HEK293 (cell line): Measurements from ENCODE around the gene AFAP1L2.
A peak's percentile ranks its signal among the peaks of the same experiment; 100 is the strongest.

Experiments used
- CTCF ChIA-PET: fragments of 350-600 bp; formaldehyde crosslinking; extraction: SDS; loops from one replicate; lab custom pipeline; 2021; ENCODE audit warnings: antibody characterized with exemption; lab: Yijun Ruan, JAX
- POLR2A ChIA-PET: fragments of 300-600 bp; formaldehyde crosslinking; extraction: SDS; loops from one replicate; lab custom pipeline; 2020; ENCODE audit warnings: antibody characterized with exemption, inconsistent platforms; lab: Yijun Ruan, JAX
- H3K27ac ChIP-seq: fragments of 200-500 bp; sonication (Bioruptor generic); 2 replicates; pipeline ENCODE4 v1.5.1; 2014; ENCODE audit warnings: low read depth, low read length, control low read depth, inconsistent platforms; ENCODE audit errors: extremely low read depth
- H3K36me3 ChIP-seq, 2 experiments: fragments of 200-500 bp in 1 of 2; sonication (Bioruptor generic) in 1 of 2; 1 replicate in 1 of 2; 2 replicates in 1 of 2; pipeline ENCODE4 v1.5.1; 2014 to 2017; ENCODE audit warnings: inconsistent platforms in 2 of 2, low read length in 2 of 2; ENCODE audit not compliant: control insufficient read depth in 2 of 2, insufficient read depth in 1 of 2
- H3K4me1 ChIP-seq: fragments of 200-500 bp; sonication (Bioruptor generic); 2 replicates; pipeline ENCODE4 v1.5.1; 2014; ENCODE audit warnings: mild to moderate bottlenecking, low read length, inconsistent platforms; ENCODE audit not compliant: control insufficient read depth, insufficient read depth
- H3K4me3 ChIP-seq: 2 replicates; pipeline ENCODE4 v1.5.1; 2011; ENCODE audit warnings: low read depth, mild to moderate bottlenecking, control low read depth, low read length, moderate library complexity
- H3K9me3 ChIP-seq: fragments of 200-500 bp; sonication (Bioruptor generic); 2 replicates; pipeline ENCODE4 v1.5.1; 2014; ENCODE audit warnings: low read depth, low read length, inconsistent platforms; ENCODE audit not compliant: control insufficient read depth, insufficient read depth
- KLF17 ChIP-seq: fragments of 450-650 bp; formaldehyde crosslinking; IDR thresholded peaks from 2 replicates; pipeline ENCODE4 v1.5.1; 2016; ENCODE audit warnings: missing biosample characterization, missing genetic modification characterization
- ZBTB20 ChIP-seq: fragments of 450-650 bp; formaldehyde crosslinking; IDR thresholded peaks from 2 replicates; pipeline ENCODE4 v1.5.1; 2016; ENCODE audit warnings: missing biosample characterization, missing genetic modification characterization
- ZBTB8A ChIP-seq: fragments of 450-650 bp; formaldehyde crosslinking; IDR thresholded peaks from 2 replicates; pipeline ENCODE4 v1.5.1; 2016; ENCODE audit warnings: missing biosample characterization, missing genetic modification characterization
- ZIC2 ChIP-seq: fragments of 450-650 bp; formaldehyde crosslinking; IDR thresholded peaks from 2 replicates; pipeline ENCODE4 v1.5.1; 2016; ENCODE audit warnings: missing biosample characterization, missing genetic modification characterization
- ZNF157 ChIP-seq: fragments of 450-650 bp; formaldehyde crosslinking; IDR thresholded peaks from 2 replicates; pipeline ENCODE4 v1.5.1; 2016; ENCODE audit warnings: missing biosample characterization, missing genetic modification characterization
- ZNF16 ChIP-seq: fragments of 450-650 bp; formaldehyde crosslinking; IDR thresholded peaks from 2 replicates; pipeline ENCODE4 v1.5.1; 2016; ENCODE audit warnings: low read depth, missing biosample characterization, missing genetic modification characterization
- ZNF311 ChIP-seq: fragments of 450-650 bp; formaldehyde crosslinking; IDR thresholded peaks from 2 replicates; pipeline ENCODE4 v1.5.1; 2017; ENCODE audit warnings: missing biosample characterization, missing genetic modification characterization, borderline replicate concordance
- ZNF335 ChIP-seq: fragments of 450-650 bp; formaldehyde crosslinking; conservative IDR thresholded peaks from 2 replicates; pipeline ENCODE4 v1.5.1; 2016; ENCODE audit warnings: missing biosample characterization, missing genetic modification characterization
- ZNF518A ChIP-seq: fragments of 450-650 bp; formaldehyde crosslinking; conservative IDR thresholded peaks from 2 replicates; pipeline ENCODE4 v1.5.1; 2016; ENCODE audit warnings: low read depth, missing biosample characterization, missing genetic modification characterization
- ZNF654 ChIP-seq: fragments of 450-650 bp; formaldehyde crosslinking; IDR thresholded peaks from 2 replicates; pipeline ENCODE4 v1.5.1; 2016; ENCODE audit warnings: low read depth, missing biosample characterization, missing genetic modification characterization
- ZNF658 ChIP-seq: fragments of 450-650 bp; formaldehyde crosslinking; IDR thresholded peaks from 2 replicates; pipeline ENCODE4; 2016; ENCODE audit warnings: missing biosample characterization, missing genetic modification characterization
- ZNF76 ChIP-seq: fragments of 450-650 bp; formaldehyde crosslinking; IDR thresholded peaks from 2 replicates; pipeline ENCODE4; 2016; ENCODE audit warnings: low read depth, missing biosample characterization, missing genetic modification characterization, borderline replicate concordance
- TF ChIP-seq, protein P1 (sequence below): fragments of 450-650 bp; formaldehyde crosslinking; IDR thresholded peaks from 2 replicates; pipeline ENCODE4 v1.5.1; 2017; ENCODE audit warnings: missing biosample characterization, missing genetic modification characterization
- TF ChIP-seq, protein P2 (sequence below): fragments of 450-650 bp; formaldehyde crosslinking; IDR thresholded peaks from 2 replicates; pipeline ENCODE4 v1.5.1; 2017; ENCODE audit warnings: missing biosample characterization, missing genetic modification characterization
- TF ChIP-seq, protein P3 (sequence below): IDR thresholded peaks from 2 replicates; pipeline ENCODE4 v1.6.1; 2011; ENCODE audit warnings: mild to moderate bottlenecking, low read depth, low read length, borderline replicate concordance

Gene AFAP1L2

DNA sequence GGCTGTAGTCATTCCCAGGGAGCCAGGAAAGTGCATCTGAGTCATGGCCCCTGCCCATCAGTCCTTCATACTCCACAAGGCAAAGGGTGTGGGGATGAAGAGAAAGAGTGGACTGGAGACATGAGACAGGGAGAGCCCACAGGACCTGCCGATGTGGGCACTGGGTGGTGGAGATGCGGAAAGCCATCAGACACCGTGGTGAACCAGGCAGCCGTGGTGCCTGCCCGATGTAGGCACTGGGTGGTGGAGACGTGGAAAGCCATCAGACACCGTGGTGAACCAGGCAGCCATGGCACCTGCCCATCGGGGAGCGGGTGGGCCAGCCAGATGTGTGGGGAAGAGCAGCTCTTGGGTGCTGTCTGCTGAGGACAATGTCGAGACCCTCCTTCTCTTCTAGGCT is 58.6 kb downstream of the AFAP1L2 start:
- no peak overlapping the region for H3K27ac ChIP-seq
- no peak overlapping the region for H3K4me3 ChIP-seq
- no peaks in the 10 kb centered on the region for H3K9me3 ChIP-seq
- POLR2A ChIA-PET, result no interaction called here
- no peak for TF ChIP-seq ZNF311 (tag by site-specific recombination)
- no peak for TF ChIP-seq ZNF658 (tag by site-specific recombination)
- TF ChIP-seq, protein P1, sequence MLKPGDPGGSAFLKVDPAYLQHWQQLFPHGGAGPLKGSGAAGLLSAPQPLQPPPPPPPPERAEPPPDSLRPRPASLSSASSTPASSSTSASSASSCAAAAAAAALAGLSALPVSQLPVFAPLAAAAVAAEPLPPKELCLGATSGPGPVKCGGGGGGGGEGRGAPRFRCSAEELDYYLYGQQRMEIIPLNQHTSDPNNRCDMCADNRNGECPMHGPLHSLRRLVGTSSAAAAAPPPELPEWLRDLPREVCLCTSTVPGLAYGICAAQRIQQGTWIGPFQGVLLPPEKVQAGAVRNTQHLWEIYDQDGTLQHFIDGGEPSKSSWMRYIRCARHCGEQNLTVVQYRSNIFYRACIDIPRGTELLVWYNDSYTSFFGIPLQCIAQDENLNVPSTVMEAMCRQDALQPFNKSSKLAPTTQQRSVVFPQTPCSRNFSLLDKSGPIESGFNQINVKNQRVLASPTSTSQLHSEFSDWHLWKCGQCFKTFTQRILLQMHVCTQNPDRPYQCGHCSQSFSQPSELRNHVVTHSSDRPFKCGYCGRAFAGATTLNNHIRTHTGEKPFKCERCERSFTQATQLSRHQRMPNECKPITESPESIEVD, result no peak
- H3K36me3 ChIP-seq, result no peaks in the 10 kb centered on the region
- CTCF ChIA-PET, result no interaction called here
- peaks cover 15% of the 10 kb centered on the region for H3K4me1 ChIP-seq

- peak overlapping the region; percentile 49; the same call in 1 of the 2 replicates for H3K27ac ChIP-seq
- H3K9me3 ChIP-seq, result no peaks in the 10 kb centered on the region
- POLR2A ChIA-PET, result no interaction called here
- CTCF ChIA-PET, result interaction anchor here (1.1 to 1.5 kb wide), 2 partner anchors 18 to 40 kb away, joined by 3 to 4 read pairs; no protein-coding TSS in a partner anchor
- TF ChIP-seq ZBTB8A, result 0 out of 2 replicates have a peak, but pooled peaks have one; percentile 21
- TF ChIP-seq ZNF654 (tag by site-specific recombination), result no peak
- TF ChIP-seq ZIC2, result peak; percentile 77
- no peaks in the 10 kb centered on the region for H3K36me3 ChIP-seq
- H3K4me1 ChIP-seq, result peaks cover 12% of the 10 kb centered on the region
- H3K4me3 ChIP-seq, result no peak overlapping the region
Observed at GRCh38 chr10:114343623-114344505, 60.4 kb downstream of the AFAP1L2 start.

DNA sequence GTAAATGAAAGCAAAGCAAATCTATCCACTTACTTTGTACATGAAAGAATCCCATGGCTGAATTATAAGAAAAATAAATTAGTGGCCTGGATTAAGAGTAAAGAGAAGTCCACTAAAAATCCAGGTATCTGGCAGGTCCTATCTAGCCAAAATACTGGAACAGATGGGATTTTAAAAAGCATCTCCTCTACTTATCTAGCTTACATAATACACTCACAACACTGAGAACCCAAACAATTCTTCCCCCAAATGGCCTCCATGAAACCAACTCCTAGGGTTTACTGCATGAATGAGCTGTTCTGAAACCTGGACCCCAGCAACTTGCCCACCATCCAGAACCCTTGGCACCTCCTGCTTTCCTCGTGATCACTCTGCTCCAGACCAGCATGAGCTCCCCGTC is 61.3 kb downstream of the AFAP1L2 start:
- no peaks in the 10 kb centered on the region for H3K36me3 ChIP-seq
- H3K4me1 ChIP-seq, result peaks cover 12% of the 10 kb centered on the region
- peak; percentile 18; the same call in 1 of the 2 replicates for TF ChIP-seq ZNF335
- TF ChIP-seq, protein P2, sequence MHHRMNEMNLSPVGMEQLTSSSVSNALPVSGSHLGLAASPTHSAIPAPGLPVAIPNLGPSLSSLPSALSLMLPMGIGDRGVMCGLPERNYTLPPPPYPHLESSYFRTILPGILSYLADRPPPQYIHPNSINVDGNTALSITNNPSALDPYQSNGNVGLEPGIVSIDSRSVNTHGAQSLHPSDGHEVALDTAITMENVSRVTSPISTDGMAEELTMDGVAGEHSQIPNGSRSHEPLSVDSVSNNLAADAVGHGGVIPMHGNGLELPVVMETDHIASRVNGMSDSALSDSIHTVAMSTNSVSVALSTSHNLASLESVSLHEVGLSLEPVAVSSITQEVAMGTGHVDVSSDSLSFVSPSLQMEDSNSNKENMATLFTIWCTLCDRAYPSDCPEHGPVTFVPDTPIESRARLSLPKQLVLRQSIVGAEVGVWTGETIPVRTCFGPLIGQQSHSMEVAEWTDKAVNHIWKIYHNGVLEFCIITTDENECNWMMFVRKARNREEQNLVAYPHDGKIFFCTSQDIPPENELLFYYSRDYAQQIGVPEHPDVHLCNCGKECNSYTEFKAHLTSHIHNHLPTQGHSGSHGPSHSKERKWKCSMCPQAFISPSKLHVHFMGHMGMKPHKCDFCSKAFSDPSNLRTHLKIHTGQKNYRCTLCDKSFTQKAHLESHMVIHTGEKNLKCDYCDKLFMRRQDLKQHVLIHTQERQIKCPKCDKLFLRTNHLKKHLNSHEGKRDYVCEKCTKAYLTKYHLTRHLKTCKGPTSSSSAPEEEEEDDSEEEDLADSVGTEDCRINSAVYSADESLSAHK (tag by site-specific recombination), result no peak
- TF ChIP-seq, protein P3, sequence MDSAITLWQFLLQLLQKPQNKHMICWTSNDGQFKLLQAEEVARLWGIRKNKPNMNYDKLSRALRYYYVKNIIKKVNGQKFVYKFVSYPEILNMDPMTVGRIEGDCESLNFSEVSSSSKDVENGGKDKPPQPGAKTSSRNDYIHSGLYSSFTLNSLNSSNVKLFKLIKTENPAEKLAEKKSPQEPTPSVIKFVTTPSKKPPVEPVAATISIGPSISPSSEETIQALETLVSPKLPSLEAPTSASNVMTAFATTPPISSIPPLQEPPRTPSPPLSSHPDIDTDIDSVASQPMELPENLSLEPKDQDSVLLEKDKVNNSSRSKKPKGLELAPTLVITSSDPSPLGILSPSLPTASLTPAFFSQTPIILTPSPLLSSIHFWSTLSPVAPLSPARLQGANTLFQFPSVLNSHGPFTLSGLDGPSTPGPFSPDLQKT, result no peak
- no peak for TF ChIP-seq ZNF76 (tag by site-specific recombination)
- TF ChIP-seq ZBTB20, result no peak
- no peak overlapping the region for H3K4me3 ChIP-seq
- H3K9me3 ChIP-seq, result no peaks in the 10 kb centered on the region
- CTCF ChIA-PET, result interaction anchor here (1.5 kb wide), 1 partner anchor 39 kb away, joined by 4 read pairs; no protein-coding TSS in a partner anchor
- H3K27ac ChIP-seq, result no peak overlapping the region
- POLR2A ChIA-PET, result no interaction called here

DNA sequence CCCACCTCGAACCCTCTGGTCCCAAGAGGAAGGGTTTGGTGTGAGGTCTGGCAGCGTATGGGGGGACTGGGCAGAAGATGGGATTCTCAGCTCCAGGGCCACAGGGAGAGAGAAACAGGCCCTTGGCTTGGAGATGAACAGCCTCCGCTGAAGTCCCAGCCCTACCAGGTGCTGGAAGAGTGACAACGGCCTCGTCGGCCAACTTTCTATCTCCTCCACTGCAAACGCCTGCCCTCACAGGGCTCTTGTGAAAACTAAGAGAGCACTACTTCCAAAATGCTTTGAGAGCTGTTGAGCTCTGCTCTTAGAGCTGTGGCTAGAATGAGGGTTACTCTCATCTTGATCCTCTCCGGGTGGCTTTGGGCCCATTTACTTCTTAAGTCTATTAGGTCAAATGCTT is 63.5 kb downstream of the AFAP1L2 start:
- Histone ChIP-seq H3K4me3 (no peak overlapping the region), H3K27ac (no peak overlapping the region), H3K36me3 (no peaks in the 10 kb centered on the region), H3K4me1 (peaks cover 12% of the 10 kb centered on the region), H3K9me3 (no peaks in the 10 kb centered on the region)
- CTCF ChIA-PET, result interaction anchor here (1.1 kb wide), 1 partner anchor 37 kb away, joined by 3 read pairs; no protein-coding TSS in a partner anchor
- POLR2A ChIA-PET, result no interaction called here
- TF ChIP-seq ZNF518A (tag by site-specific recombination), result no peak
- TF ChIP-seq ZNF16, result no peak
- TF ChIP-seq KLF17, result no peak
- no peak for TF ChIP-seq ZNF157 (tag by site-specific recombination)
